LNCAP (cell line): Measurements from ENCODE around the gene PHYHIPL.

ENCODE experiments used
- CTCF ChIP-seq: fragments of 450-650 bp; IDR thresholded peaks from 2 replicates; pipeline ENCODE4 v1.5.1; 2017; ENCODE audit warnings: mild to moderate bottlenecking

The PHYHIPL gene

DNA sequence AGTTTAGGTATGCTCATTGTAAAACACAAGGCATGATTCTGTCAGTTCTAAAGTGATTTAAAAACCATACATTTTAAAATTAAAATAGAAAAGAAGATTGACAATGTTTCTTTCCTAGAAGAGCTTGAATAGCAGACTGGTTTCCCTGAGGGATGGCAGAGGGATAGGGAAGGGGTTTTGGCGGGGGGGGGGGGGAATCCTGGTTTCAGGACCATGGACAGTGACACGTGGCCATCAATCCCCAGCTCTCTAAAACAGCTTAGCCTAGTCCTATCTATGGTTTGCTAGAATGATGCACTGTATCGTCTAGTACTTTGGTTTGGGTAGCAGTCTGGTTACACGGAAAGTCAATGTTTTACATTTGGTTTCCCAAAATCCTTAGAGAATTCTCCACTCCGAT is 88.7 kb downstream of the PHYHIPL start:
- TF ChIP-seq CTCF: no peak

DNA sequence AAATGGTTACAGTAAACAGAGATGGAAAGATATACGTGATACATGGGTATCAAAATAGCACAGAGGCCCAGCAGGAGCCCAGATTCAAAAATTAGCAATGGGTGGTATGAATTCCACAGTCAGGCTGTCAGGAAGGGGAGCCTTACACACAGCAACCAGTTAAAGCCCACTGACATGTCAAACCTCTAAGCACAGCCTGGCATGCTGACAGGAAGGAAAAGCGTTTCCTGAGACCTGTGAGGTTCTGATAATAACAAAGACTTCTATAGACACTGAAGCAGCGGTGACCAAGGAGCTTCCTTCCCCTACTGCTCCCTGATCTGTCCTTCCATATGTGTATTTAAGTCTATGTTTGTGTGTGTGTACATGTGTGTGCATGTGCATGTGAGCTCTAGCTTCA is 89.9 kb downstream of the PHYHIPL start:
- no peak for TF ChIP-seq CTCF

- TF ChIP-seq CTCF: no peak
Observed at GRCh38 chr10:59268460-59268859, 92.0 kb downstream of the PHYHIPL start.

DNA sequence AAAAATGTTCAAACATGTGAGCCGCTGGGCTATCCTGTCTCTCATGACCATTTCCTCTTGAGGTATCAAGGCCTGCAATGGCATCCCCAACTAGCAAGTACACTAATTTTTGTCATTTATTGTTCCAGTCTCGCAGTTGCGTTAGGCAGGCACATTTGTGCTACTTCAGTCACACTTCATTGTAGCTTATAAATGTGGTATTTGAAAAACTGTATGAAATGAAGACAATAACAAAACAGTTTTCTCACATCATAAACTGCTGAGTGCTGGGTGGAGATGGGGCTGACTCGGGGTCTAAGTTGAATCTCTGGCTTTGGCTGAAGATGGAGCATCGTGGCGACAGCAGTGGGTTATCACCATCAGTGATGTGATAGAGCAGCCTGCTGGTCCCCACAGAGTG is 93.2 kb downstream of the PHYHIPL start:
- TF ChIP-seq CTCF: no peak

- TF ChIP-seq CTCF: no peak
Observed at GRCh38 chr10:59270492-59270891, 94.0 kb downstream of the PHYHIPL start.

- TF ChIP-seq CTCF: no peak
Observed at GRCh38 chr10:59271160-59271559, 94.7 kb downstream of the PHYHIPL start.

DNA sequence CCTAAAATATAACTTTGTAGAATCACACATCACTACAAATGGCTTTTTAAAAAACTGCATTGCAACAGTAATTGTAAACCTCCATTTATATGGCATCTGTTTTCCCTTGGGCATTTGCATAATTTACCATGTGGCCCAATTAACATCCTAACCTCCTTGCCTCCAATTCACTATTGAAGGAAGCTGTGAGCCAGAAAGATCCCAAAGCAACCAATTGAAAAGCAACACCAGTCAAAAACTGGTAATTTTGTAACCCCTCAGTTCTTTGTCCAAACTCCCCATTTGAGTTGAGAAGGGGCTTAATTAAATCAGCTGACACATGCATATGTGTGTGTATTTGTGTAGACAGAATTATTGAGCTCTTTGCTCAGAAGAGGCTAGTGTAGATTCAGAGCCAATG is 95.6 kb downstream of the PHYHIPL start:
- no peak for TF ChIP-seq CTCF

DNA sequence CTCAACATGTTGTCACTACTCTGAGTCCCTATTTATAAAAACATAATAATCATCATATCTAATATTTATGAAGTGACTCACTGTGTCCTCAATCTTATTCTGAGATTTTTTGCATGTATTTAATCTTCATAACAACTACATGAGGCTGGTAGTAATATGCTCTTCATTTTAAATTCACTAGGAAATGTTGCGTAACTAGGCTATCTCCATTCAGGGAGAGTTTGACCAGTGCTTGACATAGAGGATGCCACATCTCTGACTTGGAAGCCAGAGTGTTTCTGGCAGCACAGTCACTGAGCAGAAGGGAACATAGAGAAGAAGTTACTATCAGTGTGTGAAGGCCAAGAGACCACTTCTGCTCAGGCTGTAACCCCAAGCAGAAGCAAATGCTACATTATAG is 97.0 kb downstream of the PHYHIPL start:
- no peak for TF ChIP-seq CTCF
